ENCODE measurements around the gene PLCG2.
"Not testable (repeated sequence)": the region's sequence is repeated elsewhere in the genome, so short reads cannot be mapped to it uniquely, and the experiment has no call there.

The PLCG2 gene

DNA sequence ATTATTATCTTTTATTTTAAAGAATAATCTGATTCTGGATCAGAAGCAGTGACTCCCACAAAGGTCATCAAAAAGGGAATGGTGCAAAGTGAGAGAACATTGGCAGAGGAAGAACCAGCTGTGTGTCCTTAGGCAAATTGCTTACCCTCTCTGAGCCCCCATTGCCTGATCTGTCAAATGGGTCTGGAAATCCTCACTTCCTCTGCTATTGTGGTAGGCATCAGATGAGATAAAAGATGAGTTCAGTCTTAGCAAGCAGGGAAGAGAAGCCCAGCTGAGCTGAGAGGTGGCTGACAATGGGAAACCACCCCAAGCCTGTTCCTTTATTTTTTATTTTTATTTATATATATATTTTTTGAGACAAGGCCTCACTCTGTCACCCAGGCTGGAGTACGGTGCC is 24.2 kb upstream of the PLCG2 start:
- no peak for DNase-seq (ENCODE audit: low spot score)

- no peak for DNase-seq (ENCODE audit: low spot score)
Observed at GRCh38 chr16:81755915-81756614, 23.0 kb upstream of the PLCG2 start.

- no peak for DNase-seq (ENCODE audit: low spot score)
Observed at GRCh38 chr16:81756615-81757356, 22.3 kb upstream of the PLCG2 start.

DNA sequence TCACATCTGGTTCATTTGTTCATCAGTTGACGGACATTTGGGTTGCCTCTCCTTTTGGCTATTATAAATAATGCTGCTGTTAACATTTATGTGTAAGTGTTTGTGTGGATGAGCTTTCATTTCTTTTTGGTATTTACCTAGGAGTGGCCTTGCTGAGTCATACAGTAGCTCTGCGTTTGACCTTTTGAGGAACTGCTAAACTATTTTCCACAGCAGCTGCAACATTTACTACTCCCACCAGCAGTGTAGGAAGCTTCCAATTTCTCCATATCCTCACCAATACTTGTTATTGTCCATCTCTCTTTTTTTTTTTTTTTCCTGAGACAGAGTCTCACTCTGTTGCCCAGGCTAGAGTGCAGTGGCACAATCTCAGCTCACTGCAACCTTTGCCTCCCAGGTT is 20.7 kb upstream of the PLCG2 start:
- no peak for DNase-seq (ENCODE audit: low spot score)

- not testable (repeated sequence) for DNase-seq (ENCODE audit: low spot score)
Observed at GRCh38 chr16:81762322-81762721, 16.8 kb upstream of the PLCG2 start.

GRCh38 chr16:81765111-81765919 is 13.8 kb upstream of the PLCG2 start:
- no peak for DNase-seq (ENCODE audit: low spot score)

GRCh38 chr16:81765969-81766368 is 13.1 kb upstream of the PLCG2 start:
- no peak for DNase-seq (ENCODE audit: low spot score)

- DNase-seq (ENCODE audit: low spot score) = no peak
Observed at GRCh38 chr16:81767987-81768592, 11.0 kb upstream of the PLCG2 start.

DNA sequence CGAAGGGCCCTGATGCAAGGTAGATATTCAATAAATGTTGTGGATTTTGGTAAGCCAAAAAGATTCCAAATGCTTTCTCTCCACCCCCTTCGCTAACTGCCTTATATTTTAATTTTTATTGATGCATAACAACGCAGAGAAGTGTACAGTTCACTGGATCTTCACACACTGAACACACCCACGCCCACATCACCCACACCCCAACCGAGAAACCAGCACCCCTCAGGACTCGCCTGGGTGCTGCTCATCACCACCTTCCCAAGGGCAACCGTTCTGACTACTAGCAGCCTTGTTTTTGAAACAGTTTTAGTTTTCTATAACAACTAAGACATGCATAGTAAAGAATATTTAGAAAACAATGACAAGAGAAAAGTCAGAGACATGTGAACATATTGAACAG is 9.1 kb upstream of the PLCG2 start:
- DNase-seq (ENCODE audit: low spot score) = no peak

- no peak for DNase-seq (ENCODE audit: low spot score)
Observed at GRCh38 chr16:81774348-81774747, 4.7 kb upstream of the PLCG2 start.

DNA sequence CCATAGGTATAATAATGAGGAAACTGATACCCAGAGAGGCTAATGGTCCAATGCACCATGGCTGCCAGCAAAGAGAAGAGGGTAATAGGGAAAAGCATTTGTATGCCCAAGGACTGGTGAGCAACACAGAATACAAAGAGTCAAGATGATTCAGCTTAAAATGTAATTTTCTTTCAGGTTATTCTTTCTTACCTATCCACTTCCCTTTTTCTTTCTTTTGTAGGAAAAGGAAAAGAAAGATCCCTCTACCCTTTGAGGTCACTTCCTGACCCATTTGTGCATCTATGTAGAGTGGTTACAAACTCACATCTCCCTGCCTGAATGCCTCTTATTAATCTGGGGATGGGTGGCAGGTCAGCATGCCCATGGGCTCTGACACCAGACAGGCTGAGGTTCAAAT is 3.5 kb upstream of the PLCG2 start:
- no peak for DNase-seq (ENCODE audit: low spot score)

- DNase-seq (ENCODE audit: low spot score) = no peak
Observed at GRCh38 chr16:81778231-81778630, 860 bp upstream of the PLCG2 start.

DNA sequence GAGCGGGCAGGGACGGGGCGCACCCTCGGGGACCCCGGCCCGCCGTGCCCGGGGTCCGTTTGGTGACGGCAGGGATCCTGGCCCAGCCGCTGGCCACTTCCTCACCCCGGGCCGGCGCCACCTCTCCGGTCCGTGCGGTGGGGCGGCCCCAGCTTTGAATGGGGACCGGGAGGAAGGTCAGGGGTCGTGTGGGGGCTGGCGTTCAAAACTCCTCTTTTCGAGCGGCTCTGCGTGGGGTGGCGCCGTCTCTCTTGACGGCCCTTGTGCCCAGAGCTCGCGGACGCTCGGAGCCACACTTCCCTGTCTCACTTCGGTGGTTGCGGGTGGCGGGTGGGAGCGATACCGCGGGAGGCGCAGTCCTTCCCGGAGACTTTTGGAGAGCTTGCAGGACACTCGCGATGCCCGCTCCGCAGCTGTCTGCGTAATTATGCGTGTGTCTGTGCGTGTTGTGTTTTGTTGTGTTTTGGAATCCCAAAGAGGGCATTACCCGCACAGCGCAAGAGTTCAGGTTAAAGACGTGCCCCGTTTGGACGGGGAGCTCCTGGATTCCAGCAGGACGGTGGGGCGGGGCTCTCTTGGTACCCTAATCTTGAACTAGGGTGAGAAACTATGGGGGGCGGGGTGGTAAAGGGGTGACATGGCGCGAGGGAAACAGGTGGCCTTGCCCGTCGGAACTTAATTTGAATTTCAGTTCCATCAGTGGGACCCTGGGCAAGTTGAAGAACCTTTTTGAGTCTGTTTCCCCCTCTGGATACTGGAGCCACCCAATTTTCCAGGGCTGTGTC is 637 bp downstream of the PLCG2 start:
- peak; percentile 38 for DNase-seq (ENCODE audit: low spot score)

DNA sequence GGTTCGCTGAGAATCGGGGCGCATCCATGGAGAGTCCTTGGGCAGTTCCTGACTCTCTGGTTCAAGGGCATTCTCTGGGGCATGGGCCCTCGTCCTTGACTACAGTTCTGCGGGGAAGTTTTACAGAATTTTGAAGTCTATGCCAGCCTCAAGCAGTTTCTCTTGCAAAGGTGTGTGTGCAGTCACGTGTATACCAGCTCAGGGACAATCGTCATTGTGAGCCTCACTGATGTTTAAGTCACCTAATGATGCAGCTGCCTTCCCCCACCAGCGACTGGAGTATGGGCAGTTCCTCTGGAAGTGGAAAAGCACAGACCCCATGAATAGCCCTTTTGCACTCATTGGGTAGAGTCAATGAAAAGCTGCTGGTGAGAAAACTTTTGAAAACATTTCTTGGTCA is 1.3 kb downstream of the PLCG2 start:
- no peak for DNase-seq (ENCODE audit: low spot score)

DNA sequence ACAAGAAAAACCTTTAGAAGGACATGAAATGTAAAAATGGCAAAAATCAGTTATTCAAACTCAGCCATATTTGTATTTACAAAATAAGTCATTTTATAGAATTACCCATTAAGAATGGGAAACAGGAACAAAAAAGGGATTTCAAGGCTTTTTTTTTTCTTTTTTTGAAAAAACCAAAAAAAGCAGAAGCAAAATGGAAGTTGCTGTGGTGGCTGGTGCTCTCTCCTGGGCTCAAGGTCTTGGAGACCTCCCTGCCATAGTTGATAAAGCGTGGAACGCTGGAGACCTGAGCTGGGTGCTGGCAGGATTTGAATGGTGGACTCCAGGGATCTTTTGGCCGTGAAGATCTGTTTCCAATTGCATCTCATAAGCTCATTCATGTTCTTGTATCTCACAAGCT is 3.1 kb downstream of the PLCG2 start:
- DNase-seq (ENCODE audit: low spot score) = no peak

- DNase-seq (ENCODE audit: low spot score) = no peak
Observed at GRCh38 chr16:81784072-81784795, 5.1 kb downstream of the PLCG2 start.

DNA sequence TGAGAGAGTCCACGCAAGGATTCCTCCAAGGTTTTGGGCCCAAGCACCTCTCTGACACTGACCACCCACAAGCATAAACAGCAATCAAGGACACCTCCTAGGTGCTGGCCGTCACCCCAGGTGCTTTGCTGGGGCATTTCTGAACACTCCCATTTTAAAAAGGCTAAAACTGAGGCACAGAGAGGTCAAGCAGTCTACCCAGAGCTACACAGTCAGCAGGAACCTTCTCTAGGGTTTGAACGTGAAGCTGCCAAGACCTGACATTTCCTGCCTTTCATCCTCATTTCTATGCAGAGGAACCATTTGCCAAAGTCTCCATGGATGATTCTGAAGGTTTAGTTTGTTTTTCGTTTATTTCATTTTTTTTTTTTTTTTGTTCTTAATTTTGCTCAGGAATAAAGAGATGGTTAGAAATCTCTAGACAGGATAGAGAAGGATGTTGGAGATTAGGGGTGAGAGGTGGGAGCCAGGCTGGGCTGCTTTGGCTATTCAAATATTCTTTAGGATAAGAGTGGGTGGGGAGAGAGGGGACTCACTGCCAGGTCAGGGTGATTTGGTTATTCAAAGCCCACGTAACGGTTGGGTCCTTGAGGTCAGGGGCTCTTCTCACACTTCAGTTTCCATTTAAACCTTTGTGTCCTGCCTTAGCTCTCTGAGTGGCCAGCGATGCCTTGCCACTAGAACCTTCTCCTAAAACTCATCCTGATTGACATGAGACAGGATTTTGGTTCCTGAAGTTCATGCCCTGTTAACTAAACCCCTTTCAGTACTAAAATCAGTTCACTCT is 6.2 kb downstream of the PLCG2 start:
- DNase-seq (ENCODE audit: low spot score) = no peak

DNA sequence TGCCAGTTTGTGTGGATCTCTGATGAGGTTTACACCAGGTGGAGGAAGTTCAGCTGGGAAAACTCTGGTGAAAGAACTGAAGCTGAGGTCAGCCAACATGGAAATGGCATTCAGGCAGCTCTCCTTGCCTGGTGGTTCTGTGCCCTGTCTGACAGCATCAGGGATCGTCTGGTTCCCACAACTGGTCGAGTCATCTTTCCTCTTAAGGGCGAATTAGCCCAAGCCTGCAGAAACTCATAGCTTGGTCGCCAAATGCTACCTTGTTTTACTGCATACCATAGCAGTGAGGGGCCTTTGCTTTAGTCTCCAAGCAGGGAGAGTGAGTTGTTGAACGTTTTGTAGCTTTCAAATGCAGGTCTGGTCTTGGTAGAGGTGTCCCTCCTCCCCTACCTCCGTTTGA is 7.2 kb downstream of the PLCG2 start:
- DNase-seq (ENCODE audit: low spot score) = no peak

DNA sequence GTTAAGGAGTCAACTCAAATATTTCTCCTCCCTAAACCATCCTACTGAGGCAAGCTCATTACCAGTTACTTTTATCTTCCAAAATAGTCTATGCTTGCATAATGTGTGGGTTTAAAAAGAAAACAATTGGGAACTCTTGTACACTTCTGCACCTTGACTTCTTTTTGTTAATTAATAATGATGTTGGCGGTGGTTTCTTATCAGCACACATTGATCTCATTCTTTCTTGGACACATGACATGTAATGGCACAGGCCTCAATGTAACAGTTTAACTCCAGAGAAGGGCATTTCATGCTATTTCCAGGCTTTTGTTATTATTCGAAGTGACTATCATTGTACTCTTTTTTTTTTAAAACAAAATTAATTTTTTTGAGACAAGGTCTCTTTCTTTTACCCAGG is 7.8 kb downstream of the PLCG2 start:
- DNase-seq (ENCODE audit: low spot score) = no peak

DNA sequence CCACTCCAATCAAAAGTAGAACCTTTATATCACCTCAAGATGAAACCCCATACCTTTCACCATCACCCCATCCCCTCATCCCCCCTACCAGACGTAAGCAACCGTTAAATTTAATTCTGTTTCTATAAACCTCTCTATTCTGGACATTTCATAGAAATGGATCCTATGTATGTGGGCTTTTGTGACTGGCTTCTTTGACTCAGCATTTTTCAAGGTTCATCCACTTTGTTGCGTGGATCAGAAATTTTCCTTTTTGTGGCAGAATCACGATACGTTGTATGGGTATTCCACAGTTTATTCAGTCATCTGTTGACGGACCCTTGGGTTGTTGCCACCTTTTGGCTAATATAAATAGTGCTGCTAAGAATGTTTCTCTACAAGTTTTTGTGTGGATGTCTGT is 8.6 kb downstream of the PLCG2 start:
- DNase-seq (ENCODE audit: low spot score) = no peak
